ENCODE data around the gene HYAL3. TPM values are rescaled to one million over a fixed set of nuclear protein-coding genes. Genes with fewer than 3 reads are reported as not detected.
A peak's percentile ranks its signal among the peaks of the same experiment; 100 is the strongest.
"Not testable (repeated sequence)": the region's sequence is repeated elsewhere in the genome, so short reads cannot be mapped to it uniquely, and the experiment has no call there.

Gene HYAL3
- total and polyA plus RNA-seq, 2 donors, result 2.5 TPM

GRCh38 chr3:50276762-50277101 is 22.5 kb downstream of the HYAL3 start:
- no peak for DNase-seq (ENCODE audit: low read depth in 6 of 9, low spot score in 9 of 9)
- 73% methylated on average over 17 of the region's 17 CpGs for WGBS
- peaks cover 0 to 20% of the 10 kb centered on the region in 2 donors for H3K4me1 ChIP-seq (ENCODE audit: control insufficient read depth in 2 of 2, insufficient read depth in 2 of 2, low read length in 2 of 2)
- no peak overlapping the region for H3K4me3 ChIP-seq (ENCODE audit: low read length in 2 of 2)
- peaks cover 0 to 23% of the 10 kb centered on the region in 2 donors for H3K9me3 ChIP-seq (ENCODE audit: control insufficient read depth in 2 of 2, insufficient read depth in 1 of 2, low read length in 1 of 2)
- no peak overlapping the region for H3K27ac ChIP-seq (ENCODE audit: low read depth in 1 of 2, low read length in 1 of 2)
- no peaks in the 10 kb centered on the region for H3K36me3 ChIP-seq (ENCODE audit: control insufficient read depth in 2 of 2, insufficient read depth in 2 of 2, low read length in 1 of 2)
- peaks cover 48 to 74% of the 10 kb centered on the region in 2 donors for H3K27me3 ChIP-seq (ENCODE audit: control insufficient read depth in 2 of 2, insufficient read depth in 1 of 2, low read length in 1 of 2)

- H3K36me3 ChIP-seq (ENCODE audit: control insufficient read depth in 2 of 2, insufficient read depth in 2 of 2, low read length in 1 of 2), result no peaks in the 10 kb centered on the region
- peak in 2 of 9 donors; percentile 26 to 45 for DNase-seq (ENCODE audit: low read depth in 6 of 9, low spot score in 9 of 9)
Measured at GRCh38 chr3:50275996-50276761, 23.0 kb downstream of the HYAL3 start.

GRCh38 chr3:50275141-50275995 is 23.8 kb downstream of the HYAL3 start:
- peaks cover 48 to 77% of the 10 kb centered on the region in 2 donors for H3K27me3 ChIP-seq (ENCODE audit: control insufficient read depth in 2 of 2, insufficient read depth in 1 of 2, low read length in 1 of 2)
- H3K27ac ChIP-seq (ENCODE audit: low read depth in 1 of 2, low read length in 1 of 2), result no peak overlapping the region
- H3K36me3 ChIP-seq (ENCODE audit: control insufficient read depth in 2 of 2, insufficient read depth in 2 of 2, low read length in 1 of 2), result no peaks in the 10 kb centered on the region
- WGBS, result 8% methylated on average over 65 of the region's 65 CpGs
- DNase-seq (ENCODE audit: low read depth in 6 of 9, low spot score in 9 of 9), result no peak
- H3K4me3 ChIP-seq (ENCODE audit: low read length in 2 of 2), result no peak overlapping the region
- H3K4me1 ChIP-seq (ENCODE audit: control insufficient read depth in 2 of 2, insufficient read depth in 2 of 2, low read length in 2 of 2), result peaks cover 0 to 20% of the 10 kb centered on the region in 2 donors
- H3K9me3 ChIP-seq (ENCODE audit: control insufficient read depth in 2 of 2, insufficient read depth in 1 of 2, low read length in 1 of 2), result peaks cover 0 to 23% of the 10 kb centered on the region in 2 donors

More at GRCh38 chr3:50275996-50276761, 23.0 kb downstream of the HYAL3 start:
- H3K9me3 ChIP-seq (ENCODE audit: control insufficient read depth in 2 of 2, insufficient read depth in 1 of 2, low read length in 1 of 2), result peaks cover 0 to 23% of the 10 kb centered on the region in 2 donors
- H3K4me1 ChIP-seq (ENCODE audit: control insufficient read depth in 2 of 2, insufficient read depth in 2 of 2, low read length in 2 of 2), result peaks cover 0 to 20% of the 10 kb centered on the region in 2 donors
- H3K27ac ChIP-seq (ENCODE audit: low read depth in 1 of 2, low read length in 1 of 2), result no peak overlapping the region
- peak overlapping the region in 1 of 2 donors; percentile 14 for H3K4me3 ChIP-seq (ENCODE audit: low read length in 2 of 2)
- 13% methylated on average over 79 of the region's 79 CpGs for WGBS
- H3K27me3 ChIP-seq (ENCODE audit: control insufficient read depth in 2 of 2, insufficient read depth in 1 of 2, low read length in 1 of 2), result peaks cover 48 to 75% of the 10 kb centered on the region in 2 donors

DNA sequence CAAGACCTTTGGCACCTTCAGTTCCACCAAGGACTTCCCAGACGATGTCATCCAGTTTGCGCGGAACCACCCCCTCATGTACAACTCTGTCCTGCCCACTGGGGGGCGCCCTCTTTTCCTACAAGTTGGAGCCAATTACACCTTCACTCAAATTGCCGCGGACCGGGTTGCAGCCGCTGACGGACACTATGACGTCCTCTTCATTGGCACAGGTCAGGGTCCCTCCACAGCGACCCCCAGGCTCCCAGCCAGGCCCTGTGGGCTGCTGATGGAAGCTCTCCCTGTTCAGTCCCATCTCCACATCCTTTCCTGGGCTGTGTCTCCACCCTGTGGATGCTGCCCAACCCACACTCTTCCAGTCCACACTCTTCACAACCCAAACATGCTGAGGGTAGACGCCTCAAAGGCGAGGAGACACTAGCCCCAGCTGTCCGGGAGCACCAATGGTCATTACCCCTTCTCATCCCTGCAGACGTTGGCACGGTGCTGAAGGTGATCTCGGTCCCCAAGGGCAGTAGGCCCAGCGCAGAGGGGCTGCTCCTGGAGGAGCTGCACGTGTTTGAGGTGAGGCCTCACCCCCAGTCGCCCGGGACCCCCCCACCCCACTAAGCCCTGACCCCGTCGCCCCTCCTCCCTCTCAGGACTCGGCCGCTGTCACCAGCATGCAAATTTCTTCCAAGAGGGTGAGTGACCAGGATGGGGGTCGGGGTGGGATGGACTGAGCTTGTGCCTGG is 24.7 kb downstream of the HYAL3 start:
- DNase-seq (ENCODE audit: low read depth in 6 of 9, low spot score in 9 of 9), result peak in 2 of 9 donors; percentile 62 to 67
- peaks cover 0 to 23% of the 10 kb centered on the region in 2 donors for H3K9me3 ChIP-seq (ENCODE audit: control insufficient read depth in 2 of 2, insufficient read depth in 1 of 2, low read length in 1 of 2)
- no peaks in the 10 kb centered on the region for H3K36me3 ChIP-seq (ENCODE audit: control insufficient read depth in 2 of 2, insufficient read depth in 2 of 2, low read length in 1 of 2)
- peaks cover 0 to 20% of the 10 kb centered on the region in 2 donors for H3K4me1 ChIP-seq (ENCODE audit: control insufficient read depth in 2 of 2, insufficient read depth in 2 of 2, low read length in 2 of 2)
- WGBS, result 11% methylated on average over 26 of the region's 26 CpGs
- no peak overlapping the region for H3K4me3 ChIP-seq (ENCODE audit: low read length in 2 of 2)
- peaks cover 48 to 85% of the 10 kb centered on the region in 2 donors for H3K27me3 ChIP-seq (ENCODE audit: control insufficient read depth in 2 of 2, insufficient read depth in 1 of 2, low read length in 1 of 2)
- no peak overlapping the region for H3K27ac ChIP-seq (ENCODE audit: low read depth in 1 of 2, low read length in 1 of 2)

DNA sequence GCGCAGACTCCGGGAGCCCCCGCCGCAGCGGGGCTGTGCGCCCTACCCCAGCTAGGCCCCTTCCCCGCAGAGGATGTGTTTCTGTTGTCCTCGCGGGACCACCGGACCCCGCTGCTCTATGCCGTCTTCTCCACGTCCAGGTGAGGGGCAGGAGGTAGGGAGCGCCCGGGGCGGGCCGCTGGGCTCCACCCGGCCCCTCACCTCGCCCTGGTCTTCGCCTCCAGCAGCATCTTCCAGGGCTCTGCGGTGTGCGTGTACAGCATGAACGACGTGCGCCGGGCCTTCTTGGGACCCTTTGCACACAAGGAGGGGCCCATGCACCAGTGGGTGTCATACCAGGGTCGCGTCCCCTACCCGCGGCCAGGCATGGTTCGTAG is 25.5 kb downstream of the HYAL3 start:
- Histone ChIP-seq H3K27me3 (ENCODE audit: control insufficient read depth in 2 of 2, insufficient read depth in 1 of 2, low read length in 1 of 2) (peaks cover 50 to 85% of the 10 kb centered on the region in 2 donors), H3K4me1 (ENCODE audit: control insufficient read depth in 2 of 2, insufficient read depth in 2 of 2, low read length in 2 of 2) (peaks cover 0 to 20% of the 10 kb centered on the region in 2 donors), H3K9me3 (ENCODE audit: control insufficient read depth in 2 of 2, insufficient read depth in 1 of 2, low read length in 1 of 2) (peaks cover 0 to 23% of the 10 kb centered on the region in 2 donors), H3K4me3 (ENCODE audit: low read length in 2 of 2) (no peak overlapping the region), H3K36me3 (ENCODE audit: control insufficient read depth in 2 of 2, insufficient read depth in 2 of 2, low read length in 1 of 2) (no peaks in the 10 kb centered on the region), H3K27ac (ENCODE audit: low read depth in 1 of 2, low read length in 1 of 2) (no peak overlapping the region)
- WGBS, result 40% methylated on average over 31 of the region's 31 CpGs
- DNase-seq (ENCODE audit: low read depth in 6 of 9, low spot score in 9 of 9), result no peak

- H3K27ac ChIP-seq (ENCODE audit: low read depth in 1 of 2, low read length in 1 of 2), result no peak overlapping the region
Measured at GRCh38 chr3:50272911-50273688, 26.1 kb downstream of the HYAL3 start.

GRCh38 chr3:50272538-50272910 is 26.7 kb downstream of the HYAL3 start:
- H3K27me3 ChIP-seq (ENCODE audit: control insufficient read depth in 2 of 2, insufficient read depth in 1 of 2, low read length in 1 of 2), result peaks cover 47 to 85% of the 10 kb centered on the region in 2 donors
- peaks cover 0 to 20% of the 10 kb centered on the region in 2 donors for H3K4me1 ChIP-seq (ENCODE audit: control insufficient read depth in 2 of 2, insufficient read depth in 2 of 2, low read length in 2 of 2)
- DNase-seq (ENCODE audit: low read depth in 6 of 9, low spot score in 9 of 9); H3K36me3 ChIP-seq (ENCODE audit: control insufficient read depth in 2 of 2, insufficient read depth in 2 of 2, low read length in 1 of 2); H3K27ac ChIP-seq (ENCODE audit: low read depth in 1 of 2, low read length in 1 of 2); H3K4me3 ChIP-seq (ENCODE audit: low read length in 2 of 2): not testable (repeated sequence)
- H3K9me3 ChIP-seq (ENCODE audit: control insufficient read depth in 2 of 2, insufficient read depth in 1 of 2, low read length in 1 of 2), result peaks cover 0 to 23% of the 10 kb centered on the region in 2 donors
- 82% methylated on average over 10 of the region's 10 CpGs for WGBS

More at GRCh38 chr3:50272911-50273688, 26.1 kb downstream of the HYAL3 start:
- H3K36me3 ChIP-seq (ENCODE audit: control insufficient read depth in 2 of 2, insufficient read depth in 2 of 2, low read length in 1 of 2), result no peaks in the 10 kb centered on the region
- 5% methylated on average over 61 of the region's 61 CpGs for WGBS
- H3K4me1 ChIP-seq (ENCODE audit: control insufficient read depth in 2 of 2, insufficient read depth in 2 of 2, low read length in 2 of 2), result peaks cover 0 to 20% of the 10 kb centered on the region in 2 donors
- H3K4me3 ChIP-seq (ENCODE audit: low read length in 2 of 2), result no peak overlapping the region
- peaks cover 0 to 23% of the 10 kb centered on the region in 2 donors for H3K9me3 ChIP-seq (ENCODE audit: control insufficient read depth in 2 of 2, insufficient read depth in 1 of 2, low read length in 1 of 2)
- peaks cover 50 to 85% of the 10 kb centered on the region in 2 donors for H3K27me3 ChIP-seq (ENCODE audit: control insufficient read depth in 2 of 2, insufficient read depth in 1 of 2, low read length in 1 of 2)
- peak in 7 of 9 donors; percentile 39 to 85 (median 73) for DNase-seq (ENCODE audit: low read depth in 6 of 9, low spot score in 9 of 9)

DNA sequence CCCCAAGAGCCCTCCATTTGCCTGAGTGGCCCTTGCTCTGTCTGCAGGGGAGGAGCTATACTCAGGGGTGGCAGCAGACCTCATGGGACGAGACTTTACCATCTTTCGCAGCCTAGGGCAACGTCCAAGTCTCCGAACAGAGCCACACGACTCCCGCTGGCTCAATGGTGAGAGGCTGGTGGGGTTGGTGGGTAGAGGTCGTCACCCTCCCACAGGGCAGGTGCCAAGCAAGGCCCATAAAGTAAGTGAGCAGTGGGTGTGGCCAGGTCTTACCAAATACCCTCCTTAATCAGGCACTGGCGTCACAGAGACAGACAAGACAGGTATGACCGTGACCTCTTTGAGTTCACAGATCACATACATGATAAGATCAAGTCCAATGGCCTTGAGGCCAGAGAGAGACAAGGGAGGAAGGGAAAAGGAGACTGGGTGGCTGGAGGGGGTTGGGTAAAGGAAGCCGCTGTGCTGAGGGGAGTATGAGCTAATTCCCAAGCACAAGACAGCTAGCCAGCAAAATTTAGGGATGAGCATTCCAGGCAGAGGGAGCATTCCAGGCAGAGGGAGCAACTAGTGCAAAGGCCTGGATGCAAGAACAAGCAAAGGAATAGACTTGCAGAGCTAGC is 27.8 kb downstream of the HYAL3 start:
- Histone ChIP-seq H3K4me1 (ENCODE audit: control insufficient read depth in 2 of 2, insufficient read depth in 2 of 2, low read length in 2 of 2) (peaks cover 0 to 20% of the 10 kb centered on the region in 2 donors), H3K27ac (ENCODE audit: low read depth in 1 of 2, low read length in 1 of 2) (no peak overlapping the region), H3K27me3 (ENCODE audit: control insufficient read depth in 2 of 2, insufficient read depth in 1 of 2, low read length in 1 of 2) (peaks cover 43 to 85% of the 10 kb centered on the region in 2 donors), H3K36me3 (ENCODE audit: control insufficient read depth in 2 of 2, insufficient read depth in 2 of 2, low read length in 1 of 2) (no peaks in the 10 kb centered on the region), H3K9me3 (ENCODE audit: control insufficient read depth in 2 of 2, insufficient read depth in 1 of 2, low read length in 1 of 2) (peaks cover 0 to 16% of the 10 kb centered on the region in 2 donors), H3K4me3 (ENCODE audit: low read length in 2 of 2) (no peak overlapping the region)
- no peak for DNase-seq (ENCODE audit: low read depth in 6 of 9, low spot score in 9 of 9)
- 95% methylated on average over 10 of the region's 10 CpGs for WGBS

Data from thymus (tissue), 11 donors.